Measurements from ENCODE around the gene KRT33B. TPM values are rescaled to one million over a fixed set of nuclear protein-coding genes. Genes with fewer than 3 reads are reported as not detected.

Gene KRT33B
- total and polyA plus RNA-seq, 2 experiments from 2014 or later, result not detected

DNA sequence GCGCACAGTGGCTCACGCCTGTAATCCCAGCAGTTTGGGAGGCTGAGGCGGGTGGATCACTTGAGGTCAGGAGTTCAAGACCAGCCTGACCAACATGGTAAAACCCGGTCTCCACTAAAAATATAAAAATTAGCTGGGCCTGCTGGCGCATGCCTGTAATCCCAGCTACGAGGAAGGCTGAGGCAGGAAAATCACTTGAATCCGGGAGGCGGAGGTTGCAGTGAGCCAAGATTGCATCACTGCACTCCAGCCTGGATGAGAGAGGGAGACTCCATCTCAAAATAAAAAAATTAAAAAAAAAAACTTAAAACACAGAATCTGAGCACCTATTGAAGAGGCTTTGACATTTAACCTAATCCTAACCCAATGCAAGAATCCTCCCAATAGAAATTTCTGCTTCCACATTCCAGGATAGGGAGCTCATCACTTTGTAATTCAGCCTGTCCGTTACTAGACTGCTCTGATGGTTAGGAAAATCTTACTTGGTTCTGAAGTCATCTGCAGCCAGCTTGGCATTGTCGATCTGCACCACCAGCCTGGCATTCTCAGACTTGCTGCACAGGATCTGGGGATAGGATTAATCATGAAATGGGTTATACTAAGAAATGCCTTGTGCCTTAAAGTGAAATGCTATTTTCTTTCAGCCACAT, 2.1 kb downstream of the KRT33B start:
- no peak overlapping the region for H3K4me3 ChIP-seq
- TF ChIP-seq, protein P1, sequence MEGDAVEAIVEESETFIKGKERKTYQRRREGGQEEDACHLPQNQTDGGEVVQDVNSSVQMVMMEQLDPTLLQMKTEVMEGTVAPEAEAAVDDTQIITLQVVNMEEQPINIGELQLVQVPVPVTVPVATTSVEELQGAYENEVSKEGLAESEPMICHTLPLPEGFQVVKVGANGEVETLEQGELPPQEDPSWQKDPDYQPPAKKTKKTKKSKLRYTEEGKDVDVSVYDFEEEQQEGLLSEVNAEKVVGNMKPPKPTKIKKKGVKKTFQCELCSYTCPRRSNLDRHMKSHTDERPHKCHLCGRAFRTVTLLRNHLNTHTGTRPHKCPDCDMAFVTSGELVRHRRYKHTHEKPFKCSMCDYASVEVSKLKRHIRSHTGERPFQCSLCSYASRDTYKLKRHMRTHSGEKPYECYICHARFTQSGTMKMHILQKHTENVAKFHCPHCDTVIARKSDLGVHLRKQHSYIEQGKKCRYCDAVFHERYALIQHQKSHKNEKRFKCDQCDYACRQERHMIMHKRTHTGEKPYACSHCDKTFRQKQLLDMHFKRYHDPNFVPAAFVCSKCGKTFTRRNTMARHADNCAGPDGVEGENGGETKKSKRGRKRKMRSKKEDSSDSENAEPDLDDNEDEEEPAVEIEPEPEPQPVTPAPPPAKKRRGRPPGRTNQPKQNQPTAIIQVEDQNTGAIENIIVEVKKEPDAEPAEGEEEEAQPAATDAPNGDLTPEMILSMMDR (IDR thresholded peaks at IDR 0.05; ENCODE audit: low read depth, low read length), result no peak
- H3K36me3 ChIP-seq, result no peaks in the 10 kb centered on the region
- no peaks in the 10 kb centered on the region for H3K4me1 ChIP-seq (ENCODE audit: low read depth)
- no peak overlapping the region for H3K27ac ChIP-seq
- peak in 1 of 2 donors; percentile 9 for DNase-seq (ENCODE audit: low read depth in 1 of 2, low spot score in 1 of 2)
- H3K27me3 ChIP-seq, result no peaks in the 10 kb centered on the region
- no peaks in the 10 kb centered on the region for H3K9me3 ChIP-seq (ENCODE audit: low read depth)

DNA sequence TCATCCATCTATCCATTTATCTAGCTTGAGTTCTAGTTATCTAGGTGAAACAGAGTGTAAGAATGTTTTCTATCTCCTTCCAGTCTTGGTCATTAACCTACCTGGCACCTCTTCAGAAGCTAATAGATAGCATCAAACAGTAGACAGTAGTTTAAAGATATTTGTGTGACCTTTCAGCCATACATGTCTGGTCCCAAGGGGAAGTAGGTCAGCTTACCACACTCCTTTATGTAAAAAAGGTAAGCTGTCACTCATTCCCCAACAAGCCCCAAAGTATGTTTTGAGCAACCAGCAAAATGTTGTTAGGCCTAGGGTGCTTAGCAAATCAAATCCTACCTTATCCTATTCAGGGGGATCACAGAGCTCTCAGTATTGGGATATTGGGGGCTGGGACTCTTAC, 3.5 kb downstream of the KRT33B start:
- H3K27ac ChIP-seq, result no peak overlapping the region
- H3K9me3 ChIP-seq (ENCODE audit: low read depth), result no peaks in the 10 kb centered on the region
- H3K27me3 ChIP-seq, result no peaks in the 10 kb centered on the region
- no peak overlapping the region for H3K4me3 ChIP-seq
- H3K36me3 ChIP-seq, result no peaks in the 10 kb centered on the region
- no peak for DNase-seq (ENCODE audit: low read depth in 1 of 2, low spot score in 1 of 2)
- H3K4me1 ChIP-seq (ENCODE audit: low read depth), result no peaks in the 10 kb centered on the region
- TF ChIP-seq, protein P1 (IDR thresholded peaks at IDR 0.05; ENCODE audit: low read depth, low read length), result no peak

DNA sequence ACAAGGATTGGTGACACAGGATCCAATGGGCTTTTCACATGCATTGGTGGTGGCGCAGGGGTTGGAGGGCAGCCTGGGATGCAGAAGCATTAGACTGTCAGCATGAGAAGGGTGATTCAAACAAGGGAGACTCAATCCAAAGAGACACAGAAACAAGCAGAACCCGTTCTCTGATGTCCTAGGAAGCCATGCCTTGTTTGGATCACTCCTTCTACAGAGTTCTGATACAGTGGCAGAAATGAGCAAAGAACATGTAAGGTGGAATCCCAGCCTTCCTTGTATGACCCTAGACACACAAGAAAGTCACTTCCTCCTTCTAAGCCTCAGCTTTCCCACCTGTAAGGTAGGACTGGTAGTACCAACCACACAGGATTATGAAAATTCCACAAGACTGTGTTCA, 5.7 kb downstream of the KRT33B start:
- Histone ChIP-seq H3K4me1 (ENCODE audit: low read depth) (no peaks in the 10 kb centered on the region), H3K27ac (no peak overlapping the region), H3K27me3 (no peaks in the 10 kb centered on the region), H3K9me3 (ENCODE audit: low read depth) (no peaks in the 10 kb centered on the region), H3K4me3 (no peak overlapping the region), H3K36me3 (no peaks in the 10 kb centered on the region)
- TF ChIP-seq, protein P1 (IDR thresholded peaks at IDR 0.05; ENCODE audit: low read depth, low read length), result no peak
- DNase-seq (ENCODE audit: low read depth in 1 of 2, low spot score in 1 of 2), result no peak

DNA sequence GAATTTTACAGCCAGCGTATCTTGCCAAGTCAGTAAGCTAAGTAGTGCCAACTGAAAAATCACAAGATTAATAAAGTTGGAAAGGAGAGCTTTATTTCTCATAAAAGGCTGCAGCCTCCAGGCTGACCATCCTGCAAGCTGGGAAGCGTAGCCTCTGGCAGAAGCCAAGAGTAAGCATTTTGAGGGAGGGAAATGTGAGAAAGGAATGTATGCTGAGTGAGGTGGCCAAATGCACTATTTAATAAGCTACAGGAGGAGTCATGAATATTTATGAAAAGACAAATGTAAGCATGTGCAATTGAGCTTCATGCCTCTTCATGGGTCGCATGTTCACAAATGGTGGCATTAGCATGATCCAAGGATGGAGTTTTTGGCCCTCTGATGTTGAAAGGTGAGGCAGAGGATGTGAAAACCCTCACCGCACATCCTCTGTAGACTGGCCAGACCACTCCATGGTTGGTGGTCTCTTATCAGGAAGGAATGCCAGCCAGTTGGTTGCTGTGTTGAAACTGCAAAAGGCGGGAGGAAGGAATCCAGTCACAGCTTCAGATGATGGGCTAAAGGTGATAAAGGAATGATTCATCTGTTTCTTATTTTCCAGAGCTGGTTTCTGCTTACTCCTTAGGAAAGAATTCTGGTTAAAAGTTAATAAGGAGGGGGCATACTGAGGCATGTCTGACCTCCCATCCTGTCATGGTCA, 9.2 kb downstream of the KRT33B start:
- H3K9me3 ChIP-seq (ENCODE audit: low read depth), result no peaks in the 10 kb centered on the region
- H3K27ac ChIP-seq, result no peak overlapping the region
- H3K27me3 ChIP-seq, result no peaks in the 10 kb centered on the region
- DNase-seq (ENCODE audit: low read depth in 1 of 2, low spot score in 1 of 2), result peak in 1 of 2 donors; percentile 77
- TF ChIP-seq, protein P1 (IDR thresholded peaks at IDR 0.05; ENCODE audit: low read depth, low read length), result no peak
- H3K4me3 ChIP-seq, result no peak overlapping the region
- no peaks in the 10 kb centered on the region for H3K36me3 ChIP-seq
- H3K4me1 ChIP-seq (ENCODE audit: low read depth), result no peaks in the 10 kb centered on the region

DNA sequence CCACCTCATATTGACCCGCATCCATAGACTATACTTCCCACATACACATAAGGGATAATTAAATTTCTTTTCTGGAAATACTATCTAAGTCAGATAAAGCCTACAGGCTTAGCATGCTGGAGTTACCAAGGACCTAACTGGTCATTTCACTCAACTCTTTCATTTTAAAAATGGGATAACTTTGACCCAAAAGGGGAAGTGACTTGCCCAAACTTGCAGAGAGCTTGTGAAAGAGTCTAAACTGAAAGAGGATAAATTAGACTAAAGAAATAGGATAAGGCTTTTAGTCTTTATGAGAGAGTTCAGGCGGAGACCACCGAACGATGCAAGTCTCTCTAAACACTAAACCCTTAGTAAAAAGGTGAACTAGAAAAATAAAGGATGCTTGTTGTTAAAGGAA, 15.1 kb downstream of the KRT33B start:
- no peaks in the 10 kb centered on the region for H3K27me3 ChIP-seq
- DNase-seq (ENCODE audit: low read depth in 1 of 2, low spot score in 1 of 2), result no peak
- TF ChIP-seq, protein P1 (IDR thresholded peaks at IDR 0.05; ENCODE audit: low read depth, low read length), result no peak

More for the DNA sequence above, 15.1 kb downstream of the KRT33B start:
- no peaks in the 10 kb centered on the region for H3K36me3 ChIP-seq
- H3K9me3 ChIP-seq (ENCODE audit: low read depth), result no peaks in the 10 kb centered on the region
- no peak overlapping the region for H3K4me3 ChIP-seq
- no peaks in the 10 kb centered on the region for H3K4me1 ChIP-seq (ENCODE audit: low read depth)
- no peak overlapping the region for H3K27ac ChIP-seq

All from cardiac muscle cell (in vitro differentiated cells and primary cell).